GM12892 (cell line): ENCODE results near the gene ZNF688.

Experiments used
- POLR2A ChIP-seq: IDR thresholded peaks from 2 replicates; pipeline ENCODE4 v1.6.1; 2011; ENCODE audit warnings: low read depth, low read length, control low read depth
- POLR2AphosphoS5 ChIP-seq: IDR thresholded peaks from 2 replicates; pipeline ENCODE4 v1.6.1; 2011; ENCODE audit warnings: low read depth, low read length, control low read depth

DNA sequence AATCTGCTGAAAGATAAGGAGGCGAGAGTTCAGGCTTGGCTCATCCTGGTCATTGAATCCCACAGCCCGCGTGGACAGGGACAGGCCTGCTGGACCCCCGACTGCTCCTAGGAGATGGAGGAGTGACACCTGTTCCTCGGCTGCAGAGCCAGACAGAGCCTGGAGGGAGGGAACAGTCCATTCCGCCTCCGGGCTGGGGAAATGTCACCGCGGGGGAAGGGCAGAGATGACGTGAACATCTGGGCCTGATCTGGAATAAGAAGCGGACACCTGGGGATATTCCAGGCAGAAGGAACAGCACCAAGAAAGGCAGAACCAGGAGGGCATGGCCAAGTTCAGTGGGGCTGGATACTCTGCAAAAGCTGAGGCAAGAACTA is 38.4 kb downstream of the ZNF688 start:
- TF ChIP-seq POLR2A (no peak), POLR2AphosphoS5 (no peak)
